Measurements from ENCODE around the gene NAPSA. TPM values are rescaled to one million over a fixed set of nuclear protein-coding genes. Genes with fewer than 3 reads are reported as not detected.

NAPSA gene
- total RNA-seq, 2 donors from 2014 or later = 0.85 to 5.0 TPM

GRCh38 chr19:50380751-50381151 is 15.3 kb upstream of the NAPSA start:
- Histone ChIP-seq H3K27ac (no peak overlapping the region), H3K36me3 (peaks cover 7 to 33% of the 10 kb centered on the region in 2 donors), H3K4me1 (replicated peaks) (peaks cover 5% of the 10 kb centered on the region), H3K9me3 (no peaks in the 10 kb centered on the region), H3K27me3 (replicated peaks; ENCODE audit: insufficient read depth) (no peaks in the 10 kb centered on the region), H3K4me3 (no peak overlapping the region)
- intact Hi-C loops (cut with DNase I) = loop anchor here (10.0 kb wide), 1 partner anchor 424 kb away; no protein-coding TSS in a partner anchor
- TF ChIP-seq POLR2A (IDR thresholded peaks at IDR 0.05) (no peak), POLR2AphosphoS5 (IDR thresholded peaks at IDR 0.05) (no peak), CTCF (IDR thresholded peaks at IDR 0.05) (no peak)
- DNase-seq (ENCODE audit: low spot score) = no peak
- 78% methylated on average over 8 of the region's 8 CpGs for WGBS

- Histone ChIP-seq H3K4me3 (no peak overlapping the region), H3K9me3 (no peaks in the 10 kb centered on the region), H3K27me3 (replicated peaks; ENCODE audit: insufficient read depth) (no peaks in the 10 kb centered on the region), H3K36me3 (peaks cover 7 to 33% of the 10 kb centered on the region in 2 donors), H3K27ac (no peak overlapping the region), H3K4me1 (replicated peaks) (peaks cover 5% of the 10 kb centered on the region)
- DNase-seq (ENCODE audit: low spot score) = no peak
- TF ChIP-seq POLR2A (IDR thresholded peaks at IDR 0.05) (no peak), POLR2AphosphoS5 (IDR thresholded peaks at IDR 0.05) (no peak), CTCF (IDR thresholded peaks at IDR 0.05) (no peak)
- intact Hi-C loops (cut with DNase I) = loop anchor here (10.0 kb wide), 1 partner anchor 425 kb away; no protein-coding TSS in a partner anchor
- 88% methylated on average over 11 of the region's 11 CpGs for WGBS
These were observed 14.7 kb upstream of the NAPSA start for GRCh38 chr19:50380137-50380536.

GRCh38 chr19:50379602-50380001 is 14.2 kb upstream of the NAPSA start:
- H3K9me3 ChIP-seq = no peaks in the 10 kb centered on the region
- TF ChIP-seq POLR2AphosphoS5 (IDR thresholded peaks at IDR 0.05) = no peak
- no peak for TF ChIP-seq CTCF (IDR thresholded peaks at IDR 0.05)
- TF ChIP-seq POLR2A (IDR thresholded peaks at IDR 0.05) = no peak
- WGBS = 88% methylated on average over 11 of the region's 11 CpGs
- H3K36me3 ChIP-seq = peaks cover 7 to 33% of the 10 kb centered on the region in 2 donors
- H3K4me3 ChIP-seq = no peak overlapping the region
- H3K27ac ChIP-seq = no peak overlapping the region
- no peaks in the 10 kb centered on the region for H3K27me3 ChIP-seq (replicated peaks; ENCODE audit: insufficient read depth)
- no peaks in the 10 kb centered on the region for H3K4me1 ChIP-seq (replicated peaks)
- intact Hi-C loops (cut with DNase I) = loop anchor here (10.0 kb wide), 2 partner anchors 355 to 425 kb away; partner anchors contain the start of genes VRK3 and ZNF473
- no peak for DNase-seq (ENCODE audit: low spot score)

- intact Hi-C loops (cut with DNase I) = loop anchor here (10.0 kb wide), 1 partner anchor 354 kb away; the partner anchor contains the start of genes VRK3 and ZNF473
- WGBS = 98% methylated on average over 10 of the region's 10 CpGs
- TF ChIP-seq POLR2A (IDR thresholded peaks at IDR 0.05) = no peak
- TF ChIP-seq CTCF (IDR thresholded peaks at IDR 0.05) = no peak
- TF ChIP-seq POLR2AphosphoS5 (IDR thresholded peaks at IDR 0.05) = no peak
These were observed 13.4 kb upstream of the NAPSA start for GRCh38 chr19:50378863-50379236.

GRCh38 chr19:50378169-50378862 is 12.9 kb upstream of the NAPSA start:
- no peak overlapping the region for H3K4me3 ChIP-seq
- H3K4me1 ChIP-seq (replicated peaks) = no peaks in the 10 kb centered on the region
- no peak for DNase-seq (ENCODE audit: low spot score)
- no peak overlapping the region for H3K27ac ChIP-seq
- 92% methylated on average over 36 of the region's 36 CpGs for WGBS
- no peaks in the 10 kb centered on the region for H3K9me3 ChIP-seq
- TF ChIP-seq CTCF (IDR thresholded peaks at IDR 0.05) (no peak), POLR2A (IDR thresholded peaks at IDR 0.05) (no peak), POLR2AphosphoS5 (IDR thresholded peaks at IDR 0.05) (no peak)
- H3K27me3 ChIP-seq (replicated peaks; ENCODE audit: insufficient read depth) = no peaks in the 10 kb centered on the region
- intact Hi-C loops (cut with DNase I) = loop anchor here (10.0 kb wide), 1 partner anchor 354 kb away; the partner anchor contains the start of genes VRK3 and ZNF473
- peaks cover 7 to 33% of the 10 kb centered on the region in 2 donors for H3K36me3 ChIP-seq

More at GRCh38 chr19:50378863-50379236, 13.4 kb upstream of the NAPSA start:
- no peak overlapping the region for H3K4me3 ChIP-seq
- H3K27ac ChIP-seq = no peak overlapping the region
- no peaks in the 10 kb centered on the region for H3K9me3 ChIP-seq
- DNase-seq (ENCODE audit: low spot score) = no peak
- no peaks in the 10 kb centered on the region for H3K27me3 ChIP-seq (replicated peaks; ENCODE audit: insufficient read depth)
- peaks cover 7 to 33% of the 10 kb centered on the region in 2 donors for H3K36me3 ChIP-seq
- no peaks in the 10 kb centered on the region for H3K4me1 ChIP-seq (replicated peaks)

Data from prostate gland (tissue), 2 donors.